ENCODE results near the gene BSN. TPM values are rescaled to one million over a fixed set of nuclear protein-coding genes. Genes with fewer than 3 reads are reported as not detected.

Gene BSN
- total RNA-seq, 2 experiments from 2014 or later = 0.09 TPM

- no peaks in the 10 kb centered on the region for H3K9me3 Mint-ChIP-seq
- H3K27me3 Mint-ChIP-seq = peaks cover 4% of the 10 kb centered on the region
- no peak for TF ChIP-seq CTCF (IDR thresholded peaks at IDR 0.05)
- H3K4me3 Mint-ChIP-seq = no peak overlapping the region
- ChIA-PET POLR2A (no interaction called here), CTCF (no interaction called here)
- peaks cover 8% of the 10 kb centered on the region for H3K4me1 Mint-ChIP-seq (ENCODE audit: low read depth)
- ATAC-seq (no peak), DNase-seq (no peak)
- no peak overlapping the region for H3K27ac Mint-ChIP-seq
- intact Hi-C loops (cut with micrococcal nuclease) = no loop called here
- H3K36me3 Mint-ChIP-seq (ENCODE audit: low read depth) = no peaks in the 10 kb centered on the region
Measured at GRCh38 chr3:49629451-49629850, 75.2 kb downstream of the BSN start.

- ATAC-seq (no peak), DNase-seq (no peak)
- Mint-ChIP-seq H3K9me3 (no peaks in the 10 kb centered on the region), H3K27ac (no peak overlapping the region), H3K4me1 (ENCODE audit: low read depth) (peaks cover 8% of the 10 kb centered on the region), H3K36me3 (ENCODE audit: low read depth) (no peaks in the 10 kb centered on the region), H3K4me3 (no peak overlapping the region), H3K27me3 (peaks cover 4% of the 10 kb centered on the region)
- ChIA-PET CTCF (no interaction called here), POLR2A (no interaction called here)
- intact Hi-C loops (cut with micrococcal nuclease) = no loop called here
- no peak for TF ChIP-seq CTCF (IDR thresholded peaks at IDR 0.05)
Measured at GRCh38 chr3:49629866-49630265, 75.6 kb downstream of the BSN start.

- Mint-ChIP-seq H3K4me3 (no peak overlapping the region), H3K4me1 (ENCODE audit: low read depth) (peaks cover 8% of the 10 kb centered on the region), H3K9me3 (no peaks in the 10 kb centered on the region), H3K27me3 (peaks cover 4% of the 10 kb centered on the region), H3K27ac (no peak overlapping the region), H3K36me3 (ENCODE audit: low read depth) (no peaks in the 10 kb centered on the region)
- ChIA-PET POLR2A (no interaction called here), CTCF (no interaction called here)
- intact Hi-C loops (cut with micrococcal nuclease) = no loop called here
- TF ChIP-seq CTCF (IDR thresholded peaks at IDR 0.05) = no peak
- ATAC-seq = no peak
- no peak for DNase-seq
Measured at GRCh38 chr3:49630784-49631183, 76.5 kb downstream of the BSN start.

GRCh38 chr3:49634736-49635135 lies 80.5 kb downstream of the BSN start:
- Mint-ChIP-seq H3K4me3 (no peak overlapping the region), H3K36me3 (ENCODE audit: low read depth) (no peaks in the 10 kb centered on the region), H3K4me1 (ENCODE audit: low read depth) (peaks cover 4% of the 10 kb centered on the region), H3K27me3 (peaks cover 4% of the 10 kb centered on the region), H3K27ac (no peak overlapping the region), H3K9me3 (no peaks in the 10 kb centered on the region)
- ChIA-PET POLR2A (no interaction called here), CTCF (interaction anchor here (1.5 kb wide), 1 partner anchor 95 kb away, joined by 6 read pairs; no protein-coding TSS in a partner anchor)
- DNase-seq (peak; percentile 10), ATAC-seq (no peak)
- no peak for TF ChIP-seq CTCF (IDR thresholded peaks at IDR 0.05)
- intact Hi-C loops (cut with micrococcal nuclease) = no loop called here

- no peak overlapping the region for H3K27ac Mint-ChIP-seq
- ATAC-seq = no peak
- DNase-seq = peak; percentile 19
- ChIA-PET POLR2A (interaction anchor here (0.6 to 0.8 kb wide), 2 partner anchors 12 to 390 kb away, joined by 3 to 4 read pairs; no protein-coding TSS in a partner anchor), CTCF (interaction anchor here (1.1 to 1.9 kb wide), 3 partner anchors 17 to 98 kb away, joined by 3 to 10 read pairs (median 4); no protein-coding TSS in a partner anchor)
- no peak for TF ChIP-seq CTCF (IDR thresholded peaks at IDR 0.05)
- peaks cover 4% of the 10 kb centered on the region for H3K4me1 Mint-ChIP-seq (ENCODE audit: low read depth)
- H3K9me3 Mint-ChIP-seq = no peaks in the 10 kb centered on the region
- no peak overlapping the region for H3K4me3 Mint-ChIP-seq
- H3K27me3 Mint-ChIP-seq = no peaks in the 10 kb centered on the region
- intact Hi-C loops (cut with micrococcal nuclease) = no loop called here
- no peaks in the 10 kb centered on the region for H3K36me3 Mint-ChIP-seq (ENCODE audit: low read depth)
Measured at GRCh38 chr3:49636883-49637609, 82.8 kb downstream of the BSN start.

All from activated CD8-positive, alpha-beta T cell treated with anti-CD3 and anti-CD28 coated beads for 36 hours (primary cell).